ENCODE results near the gene MAST4. TPM values are rescaled to one million over a fixed set of nuclear protein-coding genes. Genes with fewer than 3 reads are reported as not detected.

The MAST4 gene
- total RNA-seq, 1 experiment from 2014 or later = 10.9 TPM

GRCh38 chr5:66796305-66797292 is 200.4 kb downstream of the MAST4 start:
- no TSS peak for BruUV-seq (replicated peaks)
- Mint-ChIP-seq H3K4me3 (ENCODE audit: low read depth, unreplicated experiment) (no peak overlapping the region), H3K27me3 (ENCODE audit: unreplicated experiment) (peaks cover 55% of the 10 kb centered on the region), H3K36me3 (ENCODE audit: insufficient read depth, unreplicated experiment) (no peaks in the 10 kb centered on the region), H3K9me3 (ENCODE audit: low read depth, unreplicated experiment) (no peaks in the 10 kb centered on the region), H3K27ac (ENCODE audit: unreplicated experiment) (no peak overlapping the region), H3K4me1 (ENCODE audit: low read depth, unreplicated experiment) (no peaks in the 10 kb centered on the region)
- no peak for TF ChIP-seq CTCF (IDR thresholded peaks at IDR 0.05; ENCODE audit: unreplicated experiment)
- CTCF ChIA-PET = interaction anchor here (0.6 to 1.0 kb wide), 3 partner anchors 10 to 54 kb away, joined by 3 read pairs; no protein-coding TSS in a partner anchor
- DNase-seq = peak; percentile 21
- intact Hi-C loops (cut with micrococcal nuclease; ENCODE audit: unreplicated experiment) = no loop called here

GRCh38 chr5:66802941-66803340 is 206.7 kb downstream of the MAST4 start:
- Mint-ChIP-seq H3K9me3 (ENCODE audit: low read depth, unreplicated experiment) (no peaks in the 10 kb centered on the region), H3K27ac (ENCODE audit: unreplicated experiment) (no peak overlapping the region), H3K4me1 (ENCODE audit: low read depth, unreplicated experiment) (peaks cover 7% of the 10 kb centered on the region), H3K27me3 (ENCODE audit: unreplicated experiment) (peaks cover 67% of the 10 kb centered on the region), H3K36me3 (ENCODE audit: insufficient read depth, unreplicated experiment) (no peaks in the 10 kb centered on the region), H3K4me3 (ENCODE audit: low read depth, unreplicated experiment) (no peak overlapping the region)
- no TSS peak for BruUV-seq (replicated peaks)
- CTCF ChIA-PET = no interaction called here
- TF ChIP-seq CTCF (IDR thresholded peaks at IDR 0.05; ENCODE audit: unreplicated experiment) = no peak
- intact Hi-C loops (cut with micrococcal nuclease; ENCODE audit: unreplicated experiment) = no loop called here
- no peak for DNase-seq

GRCh38 chr5:66805514-66806430 is 209.6 kb downstream of the MAST4 start:
- no peak for TF ChIP-seq CTCF (IDR thresholded peaks at IDR 0.05; ENCODE audit: unreplicated experiment)
- intact Hi-C loops (cut with micrococcal nuclease; ENCODE audit: unreplicated experiment) = no loop called here
- H3K9me3 Mint-ChIP-seq (ENCODE audit: low read depth, unreplicated experiment) = no peaks in the 10 kb centered on the region
- H3K4me3 Mint-ChIP-seq (ENCODE audit: low read depth, unreplicated experiment) = no peak overlapping the region
- H3K27me3 Mint-ChIP-seq (ENCODE audit: unreplicated experiment) = peaks cover 46% of the 10 kb centered on the region
- no peak overlapping the region for H3K27ac Mint-ChIP-seq (ENCODE audit: unreplicated experiment)
- no peaks in the 10 kb centered on the region for H3K36me3 Mint-ChIP-seq (ENCODE audit: insufficient read depth, unreplicated experiment)
- DNase-seq = no peak
- BruUV-seq (replicated peaks) = no TSS peak
- peaks cover 10% of the 10 kb centered on the region for H3K4me1 Mint-ChIP-seq (ENCODE audit: low read depth, unreplicated experiment)
- CTCF ChIA-PET = no interaction called here

- CTCF ChIA-PET = no interaction called here
- intact Hi-C loops (cut with micrococcal nuclease; ENCODE audit: unreplicated experiment) = loop anchor here (1.0 kb wide), 1 partner anchor 343 kb away; no protein-coding TSS in a partner anchor
- TF ChIP-seq CTCF (IDR thresholded peaks at IDR 0.05; ENCODE audit: unreplicated experiment) = peak; percentile 24
- Mint-ChIP-seq H3K27ac (ENCODE audit: unreplicated experiment) (no peak overlapping the region), H3K4me3 (ENCODE audit: low read depth, unreplicated experiment) (no peak overlapping the region), H3K4me1 (ENCODE audit: low read depth, unreplicated experiment) (peaks cover 10% of the 10 kb centered on the region), H3K36me3 (ENCODE audit: insufficient read depth, unreplicated experiment) (no peaks in the 10 kb centered on the region), H3K9me3 (ENCODE audit: low read depth, unreplicated experiment) (no peaks in the 10 kb centered on the region), H3K27me3 (ENCODE audit: unreplicated experiment) (peaks cover 45% of the 10 kb centered on the region)
- no TSS peak for BruUV-seq (replicated peaks)
- DNase-seq = peak; percentile 42
These were observed 211.6 kb downstream of the MAST4 start for GRCh38 chr5:66807743-66808142.
